ENCODE results near the gene DLG2.

The DLG2 gene

DNA sequence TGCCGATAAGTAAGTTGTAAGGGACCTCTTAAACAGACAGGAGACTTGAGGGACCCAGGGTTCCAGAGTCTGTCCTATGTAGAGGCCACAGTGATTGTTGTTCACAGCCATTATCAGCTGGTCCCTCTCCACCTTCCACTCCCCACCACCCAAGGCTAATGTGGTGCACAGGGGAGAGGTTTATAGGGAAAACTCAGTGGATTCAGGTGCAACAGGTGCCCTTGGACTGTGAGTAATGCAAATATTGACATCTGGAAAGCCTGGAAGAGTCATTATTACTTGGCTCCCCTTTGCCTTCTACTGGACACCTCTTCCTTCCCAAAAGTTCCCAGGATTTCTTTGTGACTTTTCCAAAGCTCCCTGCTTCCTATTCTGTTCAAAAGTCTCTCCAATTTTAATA, 1899.9 kb downstream of the DLG2 start:
- DNase-seq, result no peak

DNA sequence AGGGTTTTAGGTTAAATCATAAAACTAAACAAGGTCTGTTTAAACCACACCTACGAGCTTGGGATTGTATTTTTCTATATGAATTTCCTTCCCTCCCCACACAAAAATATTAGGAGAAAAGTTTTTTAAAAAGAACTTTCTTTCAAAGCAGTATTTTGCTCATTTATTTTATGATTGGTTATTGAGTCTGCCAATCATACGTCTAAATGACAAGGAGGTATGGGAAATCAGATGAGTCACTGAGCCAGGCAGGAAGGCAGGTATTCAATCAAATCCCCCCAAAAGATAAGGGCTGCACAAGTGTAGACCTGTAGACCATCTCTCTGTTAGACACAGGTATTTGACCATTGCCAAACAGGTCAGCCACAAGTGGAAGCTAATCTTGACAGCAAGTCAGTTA, 1900.8 kb downstream of the DLG2 start:
- DNase-seq, result no peak

DNA sequence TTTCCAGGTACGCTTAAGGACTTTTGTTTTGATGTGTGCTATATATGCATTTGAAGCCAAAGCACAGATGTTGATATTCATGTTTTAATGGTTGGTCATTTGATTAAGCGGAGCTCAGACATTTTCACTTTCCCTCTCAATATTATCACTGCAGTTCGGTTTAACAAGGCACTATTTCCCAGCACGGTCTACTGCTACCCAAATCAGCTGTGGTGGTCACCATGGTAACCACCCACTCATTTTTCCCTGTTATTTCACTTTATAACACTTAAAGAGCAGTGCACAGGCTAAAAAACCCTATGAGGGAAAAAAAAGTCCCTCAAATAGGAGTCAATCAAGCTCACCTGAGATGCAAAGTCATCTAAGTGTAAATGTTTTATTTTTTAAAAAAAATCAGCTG, 1901.4 kb downstream of the DLG2 start:
- no peak for DNase-seq

DNA sequence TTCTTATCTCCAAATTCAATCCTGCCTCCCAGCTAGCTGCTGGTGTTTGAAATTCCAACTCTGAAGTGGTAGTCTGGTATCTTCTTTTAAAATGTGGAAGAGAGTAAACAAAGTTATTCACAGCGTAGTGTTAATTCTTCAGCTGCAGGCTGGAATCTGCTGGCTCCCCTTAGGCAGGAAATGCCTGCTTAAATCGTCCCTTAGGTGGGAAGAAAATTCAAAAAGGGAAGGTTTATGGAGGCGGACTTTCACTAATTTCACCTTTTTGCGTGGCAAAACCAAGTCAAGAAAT, 1901.9 kb downstream of the DLG2 start:
- no peak for DNase-seq

DNA sequence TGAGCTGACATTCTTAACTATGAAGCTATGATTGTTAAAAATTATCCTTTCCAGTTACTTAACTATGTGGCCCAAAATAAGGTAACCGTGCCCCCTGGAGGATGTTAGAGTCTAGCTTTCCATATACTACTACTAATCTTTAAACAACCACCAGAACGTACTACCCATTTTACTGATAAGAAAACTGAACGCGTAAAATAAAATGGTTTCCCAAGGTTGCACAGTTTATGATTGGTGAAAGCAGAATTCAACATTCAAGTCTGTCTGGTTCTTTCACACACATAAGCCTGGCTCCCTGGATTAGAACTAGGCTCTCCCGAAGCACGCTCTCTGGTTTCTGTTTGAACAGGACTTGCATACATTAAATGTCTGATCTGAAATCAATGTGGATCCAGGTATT, 1903.1 kb downstream of the DLG2 start:
- peak; percentile 56 for DNase-seq

DNA sequence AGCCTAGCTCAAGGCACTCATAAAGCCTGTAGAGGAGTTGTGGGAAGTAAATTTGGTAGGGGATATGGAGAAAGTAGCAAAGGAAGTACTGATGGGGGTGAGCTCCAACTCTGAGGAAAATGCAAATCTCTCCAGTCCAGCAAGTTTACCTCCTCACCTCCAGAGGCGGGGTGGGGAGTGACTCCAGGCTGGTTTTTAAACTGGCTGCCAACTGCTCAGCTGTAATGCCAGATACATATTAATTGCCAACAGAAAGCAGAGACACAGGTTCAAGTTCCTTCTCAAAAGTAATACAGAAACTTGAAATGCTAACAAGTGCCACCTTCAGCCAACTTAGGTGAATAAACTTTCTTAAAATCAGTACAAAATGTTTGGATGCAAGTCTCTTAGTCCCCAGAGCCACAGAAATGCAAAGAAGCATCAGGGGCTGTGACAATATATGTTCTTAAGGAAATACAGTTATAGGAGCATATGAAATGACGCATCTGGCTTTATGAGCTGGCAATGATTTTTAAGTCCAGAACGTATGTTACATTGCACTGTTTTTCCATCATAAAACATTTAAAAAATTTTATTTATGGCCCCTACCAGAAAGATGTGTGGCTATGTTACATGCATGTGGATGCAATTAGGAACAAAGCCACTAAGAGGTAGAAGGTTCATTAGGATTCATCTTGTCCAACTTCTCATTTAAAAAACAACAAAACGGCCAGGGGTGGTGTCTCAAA, 1904.6 kb downstream of the DLG2 start:
- no peak for DNase-seq

DNA sequence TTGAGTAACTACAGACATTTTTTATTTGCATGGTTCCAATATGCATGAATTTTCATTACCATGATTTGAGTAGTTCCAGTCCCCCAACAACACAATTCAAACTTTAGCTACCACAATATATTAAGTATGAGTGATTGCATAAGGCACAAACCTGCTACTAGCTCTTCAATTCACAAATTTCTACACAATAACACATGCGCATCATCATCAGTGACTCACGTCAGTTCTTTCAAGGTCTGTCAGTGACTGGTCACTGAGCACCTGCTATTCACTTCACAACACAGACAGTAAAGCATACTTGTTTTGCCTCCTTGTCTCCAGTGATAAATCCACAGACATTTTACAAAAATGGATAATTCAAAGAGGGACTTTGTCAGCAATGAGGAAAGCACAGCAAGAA, 1905.9 kb downstream of the DLG2 start:
- DNase-seq, result no peak

DNA sequence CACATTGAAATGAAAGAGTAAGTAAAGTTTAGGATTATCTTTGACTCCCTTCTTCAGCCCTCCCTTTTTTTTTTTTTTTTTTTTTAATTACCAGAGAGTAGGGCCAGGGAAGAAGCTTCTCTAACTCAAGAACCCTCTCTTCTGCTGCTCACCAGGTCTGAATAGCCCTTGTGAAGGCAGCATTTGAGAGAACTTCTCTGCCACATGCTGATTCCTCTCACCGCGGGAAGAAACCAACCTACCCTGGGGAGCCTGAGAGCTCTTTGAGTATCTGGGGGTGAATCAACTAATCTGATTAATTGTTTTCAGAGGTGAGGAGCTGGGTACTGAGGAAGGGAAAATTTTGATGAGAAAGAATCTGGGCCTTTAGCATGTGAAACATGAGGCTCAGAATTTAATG, 1906.5 kb downstream of the DLG2 start:
- no peak for DNase-seq

DNA sequence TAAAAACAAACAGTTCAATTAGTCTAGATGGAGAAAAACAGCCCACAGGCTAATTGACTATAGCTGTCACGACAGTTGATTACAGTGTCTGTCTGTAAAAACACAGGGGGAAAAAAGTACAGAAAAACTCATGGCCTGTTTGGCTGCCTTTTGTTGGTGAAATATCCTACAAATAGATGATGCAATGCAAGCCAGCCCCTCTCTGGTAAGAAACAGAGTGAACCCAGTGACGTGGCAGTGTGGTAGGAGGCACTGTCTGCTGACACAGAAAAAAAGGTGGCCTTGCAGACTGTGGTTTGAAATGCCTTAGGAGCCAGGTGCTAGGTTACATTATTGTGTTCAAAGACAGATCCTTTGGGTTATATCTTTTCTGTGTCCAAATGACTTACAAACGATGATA, 1909.6 kb downstream of the DLG2 start:
- no peak for DNase-seq

DNA sequence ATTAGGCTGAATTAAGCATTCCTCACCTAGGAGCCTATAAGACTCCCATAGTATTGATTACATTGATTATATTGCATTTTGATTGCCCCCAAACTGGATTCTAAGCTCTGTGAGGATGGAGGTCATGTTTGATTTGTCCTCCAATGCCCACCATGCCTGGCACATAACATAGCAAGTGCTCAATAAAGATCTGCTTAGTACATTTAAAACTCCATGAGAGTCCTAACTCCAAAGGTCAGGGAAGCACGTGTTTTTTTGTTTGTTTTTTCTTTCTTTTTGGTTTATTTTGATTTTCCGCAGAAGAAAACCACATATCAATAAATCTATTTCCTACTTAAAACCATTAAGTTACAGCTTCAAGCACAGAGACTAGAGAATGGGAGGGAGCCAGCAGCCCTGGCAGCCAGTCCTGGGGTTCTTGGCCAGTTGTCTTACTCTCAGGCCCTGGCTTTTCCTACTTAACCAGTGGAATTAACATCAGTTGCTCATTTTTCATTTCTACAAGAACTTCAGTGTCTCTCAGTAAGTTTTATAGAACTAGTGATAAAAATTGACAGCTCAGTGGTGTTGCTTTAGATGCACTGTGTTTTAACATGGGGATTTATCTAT, 1911.1 kb downstream of the DLG2 start:
- no peak for DNase-seq

DNA sequence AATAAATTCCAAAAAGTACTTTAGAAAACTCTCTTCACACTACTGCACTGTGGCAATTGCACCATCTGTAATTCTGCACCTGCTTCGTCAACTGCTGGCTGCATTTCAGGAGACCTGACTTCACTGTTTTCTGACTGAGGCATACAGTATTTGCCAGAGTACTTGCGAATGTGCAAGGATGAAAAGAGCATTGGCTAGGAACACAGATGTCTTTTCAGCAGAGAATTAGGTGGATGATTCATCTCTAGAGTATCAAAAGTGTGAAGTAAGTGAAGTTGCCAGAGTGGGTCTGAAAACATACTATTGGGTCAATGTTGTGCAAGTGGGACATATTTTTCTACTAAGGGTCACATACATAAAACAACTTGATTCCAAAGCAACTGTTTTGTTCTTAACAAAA, 1913.4 kb downstream of the DLG2 start:
- DNase-seq, result no peak

DNA sequence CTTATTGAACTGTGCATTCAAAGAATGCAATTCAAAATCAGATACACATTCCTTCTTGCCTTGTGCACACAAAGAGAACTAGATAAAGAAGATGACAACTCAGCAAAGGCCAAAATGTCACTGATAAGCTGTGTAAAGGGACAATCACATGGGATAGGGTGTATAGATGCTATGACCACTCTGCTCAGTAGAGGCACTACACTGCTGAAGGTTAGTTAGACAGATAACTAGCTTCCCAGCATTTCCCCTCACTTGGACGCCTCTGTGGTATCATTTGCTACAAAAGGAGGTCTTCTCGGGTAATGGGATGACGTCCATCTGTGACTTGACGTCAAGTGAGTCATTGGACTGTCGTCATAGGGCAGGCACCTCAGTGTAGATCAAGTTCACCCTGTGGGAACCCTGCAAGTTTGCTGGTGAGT, 1916.0 kb downstream of the DLG2 start:
- DNase-seq, result no peak

DNA sequence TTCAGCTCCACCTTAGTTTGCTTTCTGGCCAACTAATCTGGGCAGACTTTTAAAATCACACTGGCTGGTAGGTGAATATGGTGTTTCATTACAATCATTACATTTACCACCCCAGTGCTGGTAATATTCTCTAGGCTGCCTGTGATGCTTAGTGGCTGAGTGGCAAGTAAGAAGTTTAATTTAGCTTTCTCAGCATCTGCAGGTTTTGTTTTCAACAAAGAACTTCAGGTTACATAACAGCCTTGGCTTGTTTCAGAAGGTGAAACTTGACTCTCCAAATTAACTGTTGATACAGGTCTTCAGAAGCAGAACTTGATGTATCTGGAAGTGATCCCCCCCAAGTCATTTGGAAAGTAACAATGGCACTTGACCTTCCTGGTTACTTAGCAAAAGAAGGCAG, 1917.7 kb downstream of the DLG2 start:
- no peak for DNase-seq

DNA sequence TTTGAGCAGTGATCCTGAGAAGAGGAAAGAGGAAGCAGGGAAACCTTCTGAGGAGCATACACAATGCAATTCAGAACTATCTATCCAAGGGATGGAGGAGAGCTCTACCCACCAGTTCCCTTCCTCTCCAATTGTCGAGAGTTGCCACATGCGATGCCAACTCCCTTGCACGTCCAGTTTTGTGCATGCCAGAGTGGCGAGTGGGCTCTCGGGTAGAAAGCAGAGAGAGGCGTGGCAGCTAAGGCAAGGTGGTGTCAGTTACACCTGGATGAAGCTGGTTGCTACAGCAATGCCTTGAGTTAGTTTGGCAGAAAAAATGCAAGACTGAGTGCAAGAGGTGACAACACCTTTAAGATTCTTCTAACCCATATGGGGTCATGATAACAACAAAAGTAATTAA, 1920.6 kb downstream of the DLG2 start:
- DNase-seq, result no peak

DNA sequence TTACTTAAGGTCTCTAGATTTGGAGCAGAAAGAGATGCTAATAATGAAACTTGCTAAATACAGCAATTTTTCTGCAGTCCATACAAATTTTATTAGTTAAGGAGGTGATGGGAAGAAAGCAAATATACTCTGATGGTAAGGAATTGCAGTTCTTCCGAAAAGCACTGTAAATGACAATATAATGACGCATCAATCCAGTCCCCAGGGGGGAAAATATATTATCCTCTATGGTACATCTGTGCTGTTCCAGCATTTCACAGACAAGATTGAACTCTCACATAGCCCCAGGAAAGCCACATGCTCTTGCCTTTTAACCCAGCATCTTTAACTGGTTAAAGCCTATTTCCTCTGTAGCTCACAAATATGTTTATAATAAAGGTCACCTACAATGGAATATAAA, 1924.3 kb downstream of the DLG2 start:
- no peak for DNase-seq

DNA sequence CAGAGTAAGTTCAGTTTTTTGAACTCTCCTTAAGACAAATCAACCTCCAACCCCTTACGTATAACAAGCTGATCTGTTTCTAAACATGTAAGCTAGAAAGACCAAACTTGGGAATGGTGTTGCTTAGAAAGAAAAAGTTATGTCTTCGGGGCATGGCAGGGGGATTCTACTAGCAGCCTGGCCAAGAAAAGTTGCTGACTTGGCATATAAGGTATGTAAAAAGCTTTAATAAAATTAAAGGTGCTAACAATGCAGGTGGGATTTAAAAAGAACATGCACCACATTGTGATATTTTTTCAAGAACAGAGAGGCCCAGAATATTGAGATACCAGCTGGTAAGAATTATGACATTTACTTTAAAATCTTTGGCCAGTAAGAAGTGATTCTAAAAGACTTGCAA, 1929.6 kb downstream of the DLG2 start:
- DNase-seq, result no peak

DNA sequence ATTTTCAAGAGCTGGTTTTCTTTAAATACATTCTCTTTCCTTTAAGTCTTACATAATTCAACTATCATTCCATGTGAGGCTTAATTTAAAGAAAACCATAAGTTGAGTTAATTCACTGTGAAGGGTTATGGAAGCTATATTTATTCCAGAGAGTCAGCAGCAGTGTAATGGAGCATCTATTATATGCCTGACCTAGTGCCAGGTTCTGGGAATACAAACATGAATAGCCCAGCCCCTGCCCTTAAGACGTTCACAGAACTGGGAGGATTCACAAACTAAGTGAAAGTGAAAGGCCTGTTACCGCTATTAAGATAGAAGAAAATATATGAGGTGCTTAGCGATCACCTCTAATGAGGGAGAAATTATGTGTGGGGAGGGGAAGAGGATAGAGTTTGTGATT, 1932.1 kb downstream of the DLG2 start:
- no peak for DNase-seq

DNA sequence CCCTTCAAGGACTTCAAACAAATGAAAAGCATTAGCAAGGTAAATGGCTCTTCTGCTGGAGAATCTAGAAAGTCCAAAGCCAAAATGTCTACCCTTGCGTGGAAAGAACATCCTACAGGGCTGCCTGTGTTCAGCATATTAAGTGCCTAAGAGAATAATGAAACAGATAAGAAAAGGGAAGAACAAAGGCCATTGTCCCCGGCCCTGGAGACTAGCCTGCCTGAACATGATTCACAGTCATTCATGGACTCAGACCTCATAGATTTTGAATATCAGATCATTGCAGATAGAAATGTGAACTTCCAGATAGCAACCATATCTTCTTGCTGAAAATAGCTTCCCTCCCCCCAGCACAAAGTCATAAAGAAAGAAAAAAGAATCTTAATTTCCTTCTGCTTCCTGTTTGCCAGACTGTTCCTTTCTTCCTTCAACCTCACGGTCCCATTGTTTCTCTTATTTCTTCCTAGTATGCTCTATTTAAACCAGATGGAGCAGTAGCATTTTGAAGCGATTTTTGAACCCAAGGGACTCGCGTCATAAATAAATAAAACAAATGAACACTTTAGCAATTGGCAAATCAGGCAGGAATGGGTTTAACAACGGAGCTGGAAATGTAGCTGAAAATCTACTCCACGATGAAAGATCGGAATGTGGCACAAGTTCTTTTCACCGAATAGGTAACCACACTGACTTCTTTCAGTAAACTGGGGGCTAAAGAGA, 1932.8 kb downstream of the DLG2 start:
- DNase-seq, result no peak

DNA sequence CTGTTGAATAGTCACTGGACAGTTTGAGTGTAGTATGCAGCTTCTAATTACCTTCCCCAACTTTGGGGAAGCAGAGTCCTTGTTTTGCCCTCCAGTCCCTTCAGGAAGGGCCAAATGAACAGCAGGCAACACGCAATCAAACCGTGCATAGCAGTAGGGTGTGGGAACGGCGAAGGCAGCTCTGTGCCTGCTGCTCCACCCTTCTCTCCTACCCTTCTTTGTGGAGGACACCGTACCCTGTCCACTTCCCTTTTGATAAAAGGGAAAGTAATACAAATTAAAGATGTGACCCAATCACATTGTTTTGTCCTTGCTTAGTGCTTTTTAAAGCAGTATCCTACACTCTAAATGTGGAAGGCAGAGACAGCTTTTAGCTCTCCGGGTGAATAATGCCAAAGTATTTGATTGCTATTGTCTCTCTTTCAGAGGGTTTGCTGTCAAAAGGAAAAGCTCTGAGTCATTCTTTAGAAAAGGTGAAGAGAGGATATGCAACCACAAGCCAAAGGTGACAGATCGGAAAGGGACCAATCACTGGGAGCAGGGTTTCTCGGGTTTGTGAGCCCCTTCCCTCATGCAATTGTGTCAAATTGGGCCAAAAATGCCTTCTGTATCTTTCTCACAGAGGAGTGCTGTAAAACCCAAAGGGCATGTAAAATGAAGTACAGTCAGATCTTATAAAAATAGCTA, 1933.7 kb downstream of the DLG2 start:
- DNase-seq, result no peak

DNA sequence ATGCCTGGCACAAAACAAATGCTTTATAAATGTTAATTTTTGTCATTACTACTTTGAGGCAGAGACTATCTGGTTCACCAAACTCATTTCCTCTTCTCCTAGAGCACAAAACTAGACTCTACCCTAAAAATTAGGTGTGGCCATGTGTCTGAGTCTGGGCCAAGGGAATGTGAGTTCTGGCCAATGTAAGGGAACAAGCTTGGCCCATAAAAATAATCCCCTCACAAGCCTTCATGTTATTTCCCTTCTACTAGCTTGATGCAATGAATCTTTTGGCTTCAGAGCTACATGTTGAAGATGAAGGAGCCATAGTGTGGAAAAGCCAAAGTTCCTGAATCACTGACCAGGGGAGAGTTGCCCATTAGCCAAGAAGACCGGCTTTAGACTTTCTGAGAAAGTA, 1934.5 kb downstream of the DLG2 start:
- DNase-seq, result no peak

DNA sequence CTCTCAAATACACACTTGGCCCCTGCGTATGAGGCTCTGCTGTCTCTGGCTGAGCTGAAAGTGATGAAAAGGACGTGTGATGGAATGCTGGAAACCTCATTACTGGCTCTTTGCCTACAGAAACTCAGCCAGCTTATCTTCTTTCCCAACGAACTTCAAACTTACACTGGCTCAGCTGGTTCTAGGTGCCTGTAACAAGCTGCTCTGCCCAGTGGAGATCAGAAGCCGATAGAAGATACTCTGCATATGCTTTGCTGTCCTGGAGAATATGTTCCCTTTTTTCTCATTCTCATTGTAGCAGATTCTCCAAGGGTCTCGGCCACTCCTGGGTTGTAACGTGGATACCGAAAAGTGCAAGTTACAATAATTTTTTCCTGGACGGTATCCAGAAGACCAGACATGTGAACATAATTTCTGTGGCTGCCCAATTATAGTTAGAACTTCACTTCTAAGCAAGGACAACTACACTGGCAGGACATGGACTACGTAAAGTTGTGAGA, 1935.6 kb downstream of the DLG2 start:
- no peak for DNase-seq

DNA sequence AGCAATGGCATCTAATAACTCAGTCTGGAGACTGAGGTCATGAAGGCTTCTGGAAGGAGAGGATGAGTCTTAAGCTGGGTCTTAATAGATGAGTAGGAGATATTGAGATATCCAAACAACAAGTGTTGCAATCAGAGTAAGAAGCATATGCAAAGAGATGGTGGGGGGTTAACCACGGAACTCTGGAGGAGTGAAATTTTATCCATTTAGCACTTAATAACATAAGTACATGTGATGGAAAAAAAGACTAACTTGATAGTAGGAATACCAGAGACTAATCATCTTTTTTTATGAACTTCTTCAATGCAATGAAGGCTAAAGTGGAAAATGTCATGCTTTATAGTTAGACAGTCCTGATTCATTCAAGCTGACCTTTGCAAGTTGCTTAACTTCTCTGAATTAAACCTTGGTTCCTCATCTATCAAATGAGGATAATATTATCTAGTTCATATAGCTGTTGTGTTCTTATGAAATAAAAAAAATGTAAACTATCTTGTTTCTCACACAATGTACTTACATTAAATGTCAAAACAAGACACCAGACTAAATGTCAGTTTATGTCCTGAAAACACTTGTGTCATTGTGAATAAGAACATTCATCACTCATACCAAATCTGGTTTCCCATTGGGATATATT, 1937.9 kb downstream of the DLG2 start:
- DNase-seq, result no peak

DNA sequence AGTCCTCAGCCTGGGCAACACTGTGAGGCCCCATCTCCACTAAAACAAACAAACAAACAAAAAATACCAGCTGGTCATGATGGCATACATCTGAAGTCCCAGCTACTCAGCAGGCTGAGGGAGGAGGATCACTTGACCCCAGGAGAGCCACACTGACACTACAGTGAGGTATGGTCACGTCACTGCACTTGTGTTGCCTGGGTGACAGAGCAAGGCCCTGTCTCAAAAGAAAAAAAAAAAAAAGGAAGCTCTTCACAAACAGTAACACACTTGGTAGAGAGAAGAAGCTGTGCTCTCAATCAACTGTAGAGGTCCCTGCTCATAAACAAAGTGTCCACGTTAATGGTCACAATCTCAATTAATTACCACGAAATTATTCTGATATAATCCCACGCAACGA, 1939.4 kb downstream of the DLG2 start:
- DNase-seq, result no peak

Measured in NCI-H774 (cell line).